GM19238 (cell line): ENCODE data around the gene SPAG9.

ENCODE experiments used
- DNase-seq: peaks from one replicate; pipeline ENCODE4 v3.0.0; 2011; ENCODE audit warnings: low spot score; ENCODE audit not compliant: insufficient read length

The SPAG9 gene

GRCh38 chr17:51050291-51051033 is 70.2 kb downstream of the SPAG9 start:
- no peak for DNase-seq

GRCh38 chr17:51046514-51047384 is 73.9 kb downstream of the SPAG9 start:
- no peak for DNase-seq

GRCh38 chr17:51046046-51046445 is 74.6 kb downstream of the SPAG9 start:
- no peak for DNase-seq

GRCh38 chr17:51045621-51046020 is 75.0 kb downstream of the SPAG9 start:
- no peak for DNase-seq

GRCh38 chr17:51044976-51045375 is 75.7 kb downstream of the SPAG9 start:
- DNase-seq, result no peak

GRCh38 chr17:51036084-51036483 is 84.6 kb downstream of the SPAG9 start:
- no peak for DNase-seq

- DNase-seq, result no peak
Measured at GRCh38 chr17:51035431-51035830, 85.2 kb downstream of the SPAG9 start.

GRCh38 chr17:51034800-51035199 is 85.9 kb downstream of the SPAG9 start:
- no peak for DNase-seq

GRCh38 chr17:51032850-51033249 is 87.8 kb downstream of the SPAG9 start:
- DNase-seq, result no peak

GRCh38 chr17:51029568-51030463 is 90.9 kb downstream of the SPAG9 start:
- DNase-seq, result no peak

GRCh38 chr17:51029142-51029541 is 91.5 kb downstream of the SPAG9 start:
- no peak for DNase-seq

- DNase-seq, result no peak
Measured at GRCh38 chr17:51028176-51028863, 92.3 kb downstream of the SPAG9 start.

GRCh38 chr17:51018541-51018940 is 102.1 kb downstream of the SPAG9 start:
- DNase-seq, result no peak

- no peak for DNase-seq
Measured at GRCh38 chr17:51017270-51017669, 103.4 kb downstream of the SPAG9 start.

GRCh38 chr17:51016099-51016498 is 104.6 kb downstream of the SPAG9 start:
- DNase-seq, result no peak

- DNase-seq, result no peak
Measured at GRCh38 chr17:51015145-51015558, 105.5 kb downstream of the SPAG9 start.

- no peak for DNase-seq
Measured at GRCh38 chr17:51014129-51014528, 106.5 kb downstream of the SPAG9 start.

- DNase-seq, result no peak
Measured at GRCh38 chr17:51013322-51013721, 107.3 kb downstream of the SPAG9 start.

GRCh38 chr17:51012538-51012937 is 108.1 kb downstream of the SPAG9 start:
- DNase-seq, result no peak

GRCh38 chr17:51010173-51010675 is 110.4 kb downstream of the SPAG9 start:
- no peak for DNase-seq

- no peak for DNase-seq
Measured at GRCh38 chr17:51006601-51007000, 114.1 kb downstream of the SPAG9 start.
